Endothelial cell (in vitro differentiated cells): ENCODE results near the gene OVOL1. TPM values are rescaled to one million over a fixed set of nuclear protein-coding genes. Genes with fewer than 3 reads are reported as not detected.
A peak's percentile ranks its signal among the peaks of the same experiment; 100 is the strongest.

Source experiments
- DNase-seq: peaks from one replicate; pipeline ENCODE4 v3.0.0; 2021; ENCODE audit warnings: low spot score
- H3K27ac Mint-ChIP-seq: one replicate; pipeline ENCODE4 v1.8.0; 2021; ENCODE audit warnings: mixed read lengths, inconsistent platforms; ENCODE audit not compliant: unreplicated experiment
- H3K27me3 Mint-ChIP-seq: one replicate; pipeline ENCODE4 v1.8.0; 2021; ENCODE audit warnings: mild to moderate bottlenecking, moderate library complexity, mixed read lengths, inconsistent platforms; ENCODE audit not compliant: unreplicated experiment
- H3K36me3 Mint-ChIP-seq: one replicate; pipeline ENCODE4 v1.8.0; 2021; ENCODE audit warnings: mild to moderate bottlenecking, low read depth, mixed read lengths, inconsistent platforms; ENCODE audit not compliant: unreplicated experiment
- H3K4me1 Mint-ChIP-seq: one replicate; pipeline ENCODE4 v1.8.0; 2021; ENCODE audit warnings: mild to moderate bottlenecking, mixed read lengths, inconsistent platforms; ENCODE audit not compliant: unreplicated experiment
- H3K4me3 Mint-ChIP-seq: one replicate; pipeline ENCODE4 v1.8.0; 2021; ENCODE audit warnings: mild to moderate bottlenecking, mixed read lengths, inconsistent platforms; ENCODE audit not compliant: unreplicated experiment
- H3K9me3 Mint-ChIP-seq: one replicate; pipeline ENCODE4 v1.8.0; 2021; ENCODE audit warnings: mixed read lengths, inconsistent platforms; ENCODE audit not compliant: unreplicated experiment
- CTCF ChIP-seq: fragments of 200-600 bp; sonication (generic); IDR thresholded peaks from one replicate; pipeline ENCODE4 v1.5.0; 2021; ENCODE audit warnings: antibody characterized with exemption; ENCODE audit not compliant: unreplicated experiment
- total RNA-seq: library from RNA; stranded (reverse); fragmentation: NEBNext Ultra II Directional; extraction: Animal tissue kit (Norgen Biotek cat#: 25700); gene quantifications from one replicate; pipeline ENCODE4 v1.2.1, GENCODE V29; 2021; ENCODE audit not compliant: unreplicated experiment

Gene OVOL1
- total RNA-seq, 1 donor from 2014 or later, result not detected

- Mint-ChIP-seq H3K4me3 (no peak overlapping the region), H3K27me3 (peaks cover 17% of the 10 kb centered on the region), H3K36me3 (no peaks in the 10 kb centered on the region), H3K27ac (peak overlapping the region; percentile 70), H3K4me1 (no peaks in the 10 kb centered on the region), H3K9me3 (no peaks in the 10 kb centered on the region)
- no peak for TF ChIP-seq CTCF
- no peak for DNase-seq
These were observed 4.0 kb upstream of the OVOL1 start for GRCh38 chr11:65782816-65783228.

GRCh38 chr11:65785319-65786007 lies 1.4 kb upstream of the OVOL1 start:
- Mint-ChIP-seq H3K9me3 (no peaks in the 10 kb centered on the region), H3K4me3 (peak overlapping the region; percentile 16), H3K36me3 (peaks cover 3% of the 10 kb centered on the region), H3K4me1 (no peaks in the 10 kb centered on the region), H3K27me3 (peaks cover 19% of the 10 kb centered on the region), H3K27ac (no peak overlapping the region)
- no peak for TF ChIP-seq CTCF
- DNase-seq, result no peak

DNA sequence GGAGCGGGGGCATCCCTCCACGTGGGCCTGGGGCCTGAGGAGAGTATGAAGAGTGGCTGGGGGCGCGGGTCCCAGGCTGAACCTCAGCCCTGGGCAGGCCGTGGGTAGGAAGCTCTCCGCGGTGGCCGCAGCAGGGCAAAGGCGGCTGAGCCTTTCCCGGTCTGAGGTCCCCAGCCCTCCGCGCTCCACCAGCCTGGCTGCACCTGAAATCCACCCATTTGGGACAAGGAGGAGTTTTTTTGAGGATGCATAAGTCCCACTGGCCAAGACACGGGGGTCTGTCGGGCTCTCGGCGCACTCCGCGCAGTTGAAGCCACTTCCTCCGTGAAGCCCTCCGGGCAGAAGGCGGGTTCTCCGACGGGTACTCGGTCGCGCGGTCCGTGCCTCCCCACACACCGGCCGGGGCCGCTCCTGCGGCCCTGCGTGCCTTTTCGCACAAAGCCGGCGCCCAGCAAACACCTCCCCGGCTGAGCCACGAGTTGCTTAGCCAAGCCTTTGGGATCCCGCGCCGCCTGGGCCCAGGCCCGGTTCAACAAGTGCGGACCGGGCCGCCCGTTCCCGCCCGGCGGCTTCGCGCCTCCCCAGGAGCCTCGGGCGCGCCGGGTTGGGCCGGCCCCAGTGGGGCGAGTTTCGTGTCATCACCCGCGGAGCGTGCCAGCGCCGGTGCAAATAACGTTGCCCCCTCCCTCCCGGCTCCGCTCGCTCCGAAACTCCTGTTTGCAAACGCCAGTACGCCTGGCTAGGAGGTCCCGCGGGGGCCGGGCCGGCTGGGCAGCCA lies 666 bp upstream of the OVOL1 start:
- no peak overlapping the region for H3K4me3 Mint-ChIP-seq

GRCh38 chr11:65787649-65788622 lies 1.1 kb downstream of the OVOL1 start:
- peaks cover 4% of the 10 kb centered on the region for H3K36me3 Mint-ChIP-seq
- H3K4me1 Mint-ChIP-seq, result no peaks in the 10 kb centered on the region
- H3K9me3 Mint-ChIP-seq, result no peaks in the 10 kb centered on the region
- peaks cover 22% of the 10 kb centered on the region for H3K27me3 Mint-ChIP-seq
- DNase-seq, result no peak
- H3K4me3 Mint-ChIP-seq, result no peak overlapping the region
- TF ChIP-seq CTCF, result no peak
- no peak overlapping the region for H3K27ac Mint-ChIP-seq

More for the DNA sequence above, 666 bp upstream of the OVOL1 start:
- TF ChIP-seq CTCF, result no peak
- no peak overlapping the region for H3K27ac Mint-ChIP-seq
- peaks cover 4% of the 10 kb centered on the region for H3K36me3 Mint-ChIP-seq
- H3K27me3 Mint-ChIP-seq, result peaks cover 20% of the 10 kb centered on the region
- H3K4me1 Mint-ChIP-seq, result no peaks in the 10 kb centered on the region
- no peaks in the 10 kb centered on the region for H3K9me3 Mint-ChIP-seq
- DNase-seq, result no peak
